Smooth muscle cell (in vitro differentiated cells): ENCODE data around the gene FYB1. TPM values are rescaled to one million over a fixed set of nuclear protein-coding genes. Genes with fewer than 3 reads are reported as not detected.

Experiments used
- DNase-seq: peaks from one replicate; lab custom pipeline; 2025; ENCODE audit not compliant: unreplicated experiment; lab: John Stamatoyannopoulos, UW
- H2AFZ ChIP-seq: fragments of 200-600 bp; sonication (generic); 2 replicates; pipeline ENCODE4 v1.6.0; 2016; ENCODE audit warnings: antibody characterized with exemption, low read depth, mild to moderate bottlenecking
- H3F3A ChIP-seq: fragments of 200-600 bp; sonication (generic); 2 replicates; pipeline ENCODE4 v1.6.0; 2017; ENCODE audit warnings: antibody characterized with exemption, low read depth
- H3K27ac ChIP-seq: fragments of 200-600 bp; sonication (generic); 2 replicates; pipeline ENCODE4 v1.5.1; 2016; ENCODE audit warnings: low read depth, mild to moderate bottlenecking
- H3K27me3 ChIP-seq: fragments of 200-600 bp; sonication (generic); 2 replicates; pipeline ENCODE4 v1.6.1; 2016; ENCODE audit warnings: low read depth, mild to moderate bottlenecking
- H3K36me3 ChIP-seq: fragments of 200-600 bp; sonication (generic); 2 replicates; pipeline ENCODE4 v1.5.1; 2016; ENCODE audit warnings: low read depth
- H3K4me1 ChIP-seq: fragments of 200-600 bp; sonication (generic); 2 replicates; pipeline ENCODE4 v1.5.1; 2016; ENCODE audit warnings: low read depth
- H3K4me2 ChIP-seq: fragments of 200-600 bp; sonication (generic); 2 replicates; pipeline ENCODE4 v1.6.0; 2016; ENCODE audit warnings: mild to moderate bottlenecking
- H3K4me3 ChIP-seq: fragments of 200-600 bp; sonication (generic); 2 replicates; pipeline ENCODE4 v1.5.1; 2016; ENCODE audit warnings: mild to moderate bottlenecking
- H3K79me2 ChIP-seq: fragments of 200-600 bp; sonication (generic); 2 replicates; pipeline ENCODE4 v1.6.0; 2016; ENCODE audit warnings: low read depth, mild to moderate bottlenecking
- H3K9ac ChIP-seq: fragments of 200-600 bp; sonication (generic); 2 replicates; pipeline ENCODE4 v1.6.0; 2016; ENCODE audit warnings: low read depth
- H3K9me3 ChIP-seq: fragments of 200-600 bp; sonication (generic); replicated peaks from 2 replicates; pipeline ENCODE4 v1.5.1; 2016; ENCODE audit warnings: low read depth
- H4K20me1 ChIP-seq: fragments of 200-600 bp; sonication (generic); 2 replicates; pipeline ENCODE4 v1.6.0; 2016; ENCODE audit warnings: low read depth
- CTCF ChIP-seq: fragments of 200-600 bp; sonication (generic); IDR thresholded peaks from 2 replicates; pipeline ENCODE4 v1.5.1; 2017; ENCODE audit warnings: borderline replicate concordance, mild to moderate bottlenecking, antibody characterized with exemption; ENCODE audit not compliant: insufficient read depth, poor library complexity, severe bottlenecking
- WGBS: methylation state at CpG from one replicate; pipeline ENCODE4 v1.1.7; 2016; ENCODE audit warnings: low lambda C conversion rate; 5-methylcytosine and 5-hydroxymethylcytosine counted together
- polyA plus RNA-seq: library from polyadenylated mRNA; unstranded; fragments of >200 nt; fragmentation: Nextera tagmentation; extraction: Ambion mirVana; gene quantifications from 2 replicates; pipeline ENCODE4 v1.2.1, GENCODE V29; 2016
- total RNA-seq: library from RNA; depleted of rRNA; stranded (reverse); fragments of >200 nt; gene quantifications from 2 replicates; pipeline ENCODE4 v1.2.3, GENCODE V29; 2014

FYB1 gene
- total and polyA plus RNA-seq, 2 experiments from 2014 or later, result 0.06 to 0.22 TPM

GRCh38 chr5:39092581-39093351 is 126.6 kb downstream of the FYB1 start:
- Histone ChIP-seq H3F3A (no peaks in the 10 kb centered on the region), H3K27me3 (no peaks in the 10 kb centered on the region), H3K9me3 (no peaks in the 10 kb centered on the region), H3K79me2 (no peaks in the 10 kb centered on the region), H2AFZ (no peak overlapping the region), H3K4me3 (no peak overlapping the region), H3K4me1 (peaks cover 6% of the 10 kb centered on the region), H4K20me1 (no peaks in the 10 kb centered on the region), H3K4me2 (peak overlapping the region; percentile 38), H3K36me3 (no peaks in the 10 kb centered on the region), H3K27ac (peak overlapping the region; percentile 59), H3K9ac (no peak overlapping the region)
- 13% methylated on average over 4 of the region's 4 CpGs for WGBS
- no peak for TF ChIP-seq CTCF
- no peak for DNase-seq

DNA sequence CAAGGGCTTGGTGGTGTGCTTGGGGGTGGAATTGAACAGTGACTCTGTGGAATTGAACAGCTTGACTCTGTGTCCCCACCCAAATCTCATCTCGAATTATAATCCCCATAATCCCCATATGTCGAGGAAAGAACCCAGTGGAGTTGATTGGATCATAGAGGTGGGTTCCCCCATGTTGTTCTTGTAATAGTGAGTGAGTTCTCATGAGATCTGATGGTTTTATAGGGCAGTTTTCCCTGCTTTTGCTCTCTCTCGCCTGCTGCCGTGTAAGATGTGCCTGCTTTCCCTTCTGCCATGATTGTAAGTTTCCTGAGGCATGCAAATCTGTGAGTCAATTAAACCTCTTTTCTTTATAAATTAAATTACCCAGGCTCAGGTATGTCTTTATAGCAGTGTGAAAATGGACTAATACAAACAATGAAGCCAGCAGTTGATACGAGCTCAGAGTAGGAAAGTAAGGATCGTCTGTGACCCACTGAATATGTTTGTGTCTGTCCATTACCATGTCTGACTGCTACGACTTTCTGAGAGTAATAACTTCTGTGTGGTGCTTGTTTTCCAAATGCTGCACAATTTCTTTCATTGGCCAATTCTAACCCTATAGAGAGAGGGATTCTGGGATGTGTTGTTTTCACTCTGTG is 127.3 kb downstream of the FYB1 start:
- WGBS, result 82% methylated on average over 7 of the region's 7 CpGs
- no peaks in the 10 kb centered on the region for H3K9me3 ChIP-seq
- H3K36me3 ChIP-seq, result no peaks in the 10 kb centered on the region
- H3F3A ChIP-seq, result no peaks in the 10 kb centered on the region
- H3K4me2 ChIP-seq, result peak overlapping the region; percentile 38
- no peak for TF ChIP-seq CTCF
- H3K4me1 ChIP-seq, result peaks cover 6% of the 10 kb centered on the region
- H4K20me1 ChIP-seq, result no peaks in the 10 kb centered on the region
- no peak overlapping the region for H3K4me3 ChIP-seq
- no peak overlapping the region for H2AFZ ChIP-seq
- H3K27ac ChIP-seq, result peak overlapping the region; percentile 59
- H3K27me3 ChIP-seq, result no peaks in the 10 kb centered on the region
- H3K9ac ChIP-seq, result no peak overlapping the region
- H3K79me2 ChIP-seq, result no peaks in the 10 kb centered on the region
- DNase-seq, result no peak

DNA sequence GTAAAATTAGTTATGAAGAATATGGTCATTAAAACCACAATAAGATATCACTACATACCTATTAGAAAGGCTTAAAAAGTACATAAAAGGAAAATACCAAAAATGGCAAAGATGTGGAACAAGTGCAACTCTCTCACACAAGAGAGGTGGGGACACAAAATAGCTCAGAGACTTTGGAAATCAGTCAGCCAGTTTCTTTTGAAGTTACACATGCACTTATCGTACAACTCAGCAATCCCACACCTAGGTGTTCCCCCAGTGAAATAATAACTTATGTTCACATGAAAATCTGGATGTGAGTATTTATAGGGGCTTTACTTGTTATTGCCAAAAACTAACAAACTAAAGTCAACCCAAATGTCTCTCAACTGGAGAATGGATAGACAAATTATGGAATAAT is 135.4 kb downstream of the FYB1 start:
- Histone ChIP-seq H2AFZ (no peak overlapping the region), H3K79me2 (no peaks in the 10 kb centered on the region), H3F3A (no peaks in the 10 kb centered on the region), H3K4me2 (no peak overlapping the region), H4K20me1 (no peaks in the 10 kb centered on the region), H3K9ac (no peak overlapping the region), H3K27ac (no peak overlapping the region), H3K36me3 (no peaks in the 10 kb centered on the region), H3K4me1 (no peaks in the 10 kb centered on the region), H3K9me3 (no peaks in the 10 kb centered on the region), H3K27me3 (no peaks in the 10 kb centered on the region), H3K4me3 (no peak overlapping the region)
- WGBS, result 88% methylated on average over 1 of the region's 1 CpG
- no peak for DNase-seq
- TF ChIP-seq CTCF, result no peak
